IPS DF 19.7 (cell line): ENCODE results near the gene PTCD2.

ENCODE experiments used
- DNase-seq: peaks from one replicate; pipeline ENCODE4 v3.0.0-alpha.2; 2013; ENCODE audit warnings: low read depth, low spot score

Gene PTCD2

DNA sequence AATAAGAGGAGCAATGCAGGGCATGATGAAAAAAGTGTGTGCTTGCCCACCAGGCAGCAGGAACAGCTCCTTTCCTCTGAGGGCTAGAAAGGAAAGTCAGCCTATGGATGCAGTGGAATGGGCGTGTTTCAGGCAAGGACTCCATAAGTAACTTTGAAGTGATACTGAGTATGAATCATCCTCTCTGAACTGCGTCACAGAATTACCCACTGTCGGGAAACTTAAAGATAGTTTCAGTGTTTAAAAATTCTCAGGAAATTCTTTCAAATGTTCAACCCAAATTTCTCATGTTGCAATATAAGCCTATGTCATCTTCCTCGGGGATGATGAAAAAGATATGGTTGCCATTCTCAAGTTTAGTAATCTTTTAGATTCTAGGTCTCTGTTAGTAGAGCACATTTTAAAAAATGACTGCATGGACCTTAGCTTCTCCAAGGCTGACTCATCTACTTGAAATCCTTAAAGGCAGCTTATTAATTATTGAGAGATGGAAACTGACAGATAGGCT, 27.7 kb downstream of the PTCD2 start:
- no peak for DNase-seq

DNA sequence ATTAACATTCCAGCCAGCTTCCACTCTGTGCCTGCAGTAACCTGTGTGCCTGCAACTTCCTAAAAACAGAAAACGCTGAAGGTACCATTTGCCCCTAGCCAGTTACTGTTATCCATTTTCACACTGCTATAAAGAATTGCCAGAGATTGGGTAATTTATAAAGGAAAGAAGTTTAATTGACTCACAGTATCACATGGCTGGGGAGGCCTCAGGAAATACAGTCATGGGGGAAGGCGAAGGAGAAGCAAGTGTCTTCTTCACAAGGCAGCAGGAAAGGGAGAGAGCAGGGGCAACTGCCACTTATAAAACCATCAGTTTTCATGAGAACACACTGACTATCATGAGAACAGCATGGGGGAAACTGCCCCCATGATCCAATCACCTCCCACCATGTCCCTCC, 31.2 kb downstream of the PTCD2 start:
- DNase-seq = no peak

DNA sequence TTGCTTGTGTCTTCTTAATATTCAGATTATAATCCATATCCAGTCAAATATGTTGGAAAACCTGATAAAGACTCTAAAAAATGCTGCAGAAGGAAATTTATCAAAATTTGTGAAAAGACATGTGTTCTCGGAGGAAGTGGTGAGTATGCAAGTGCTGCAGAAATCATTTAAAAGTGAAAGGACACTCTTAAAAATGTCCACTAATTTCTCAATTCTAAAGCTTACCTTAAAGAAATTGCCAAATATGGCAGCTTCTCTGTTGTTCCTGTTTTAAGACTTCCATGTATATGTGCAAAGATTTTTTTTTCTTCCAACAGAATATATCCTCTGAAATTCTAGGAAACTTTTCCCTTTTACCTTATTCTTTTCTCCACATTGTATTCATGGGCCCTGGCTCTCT, 32.4 kb downstream of the PTCD2 start:
- DNase-seq = no peak

DNA sequence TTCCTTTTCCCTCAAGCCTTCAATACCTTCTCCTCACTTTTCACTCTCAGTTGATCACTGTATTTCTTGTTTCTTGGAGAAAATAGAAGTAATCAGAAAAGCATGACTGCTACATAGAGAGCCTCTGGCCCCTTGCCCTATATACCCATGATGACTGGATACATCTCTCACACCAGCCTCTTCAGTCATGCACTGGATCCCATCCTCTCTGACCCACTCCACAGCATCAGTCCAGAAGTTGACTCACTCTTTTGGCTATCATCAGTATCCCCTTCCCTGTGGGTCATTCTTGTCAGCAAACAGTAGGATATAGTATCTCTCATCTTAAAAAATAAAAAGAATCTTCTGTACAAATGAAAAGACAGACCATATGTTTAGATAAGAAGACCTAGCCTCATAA, 32.9 kb downstream of the PTCD2 start:
- DNase-seq = no peak

DNA sequence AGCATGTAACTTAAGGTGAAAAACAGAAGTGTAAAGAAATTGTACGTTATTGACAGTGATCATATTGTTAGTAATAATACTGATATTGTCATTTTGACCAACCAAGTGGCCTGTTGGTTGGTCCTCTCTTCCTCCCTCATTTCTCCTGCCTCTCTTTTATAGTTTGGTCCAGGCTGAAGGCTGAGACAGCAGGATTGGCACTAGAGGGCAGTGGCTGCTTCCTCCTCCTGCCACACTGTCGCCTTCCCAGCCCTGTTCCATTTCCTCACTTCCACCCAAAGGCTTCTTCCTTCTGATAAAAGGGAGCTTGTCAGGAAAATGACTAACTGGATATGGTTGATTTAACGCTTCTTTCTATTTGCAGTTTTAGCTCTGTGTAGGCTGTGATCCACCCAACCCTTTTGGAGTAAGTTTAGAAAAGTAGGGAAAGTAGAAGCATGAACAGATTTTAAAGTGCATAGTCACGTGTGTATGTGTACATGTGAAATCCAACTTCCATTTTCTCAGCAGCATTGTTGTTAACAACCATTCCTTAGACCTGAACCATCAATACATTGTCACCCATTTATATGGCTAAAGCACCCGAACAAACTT, 35.6 kb downstream of the PTCD2 start:
- no peak for DNase-seq

DNA sequence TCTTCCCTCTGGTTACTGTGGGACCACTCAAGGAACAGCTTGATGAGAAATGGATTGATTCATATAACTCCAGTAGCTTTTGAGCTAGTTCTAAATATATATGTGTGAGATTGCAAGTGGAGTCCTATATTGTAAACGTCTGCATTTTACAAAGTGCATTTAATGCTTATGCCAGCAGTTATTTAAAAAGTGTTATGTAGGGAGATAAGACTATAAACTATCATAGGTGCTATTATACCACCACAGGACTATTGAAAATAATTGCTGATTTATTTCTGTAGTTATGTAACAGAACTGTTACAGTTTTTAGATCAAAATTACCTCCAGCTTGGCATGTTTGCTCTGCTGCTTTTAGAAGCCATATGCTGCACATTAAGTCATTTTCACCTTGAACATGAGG, 36.2 kb downstream of the PTCD2 start:
- DNase-seq = no peak

DNA sequence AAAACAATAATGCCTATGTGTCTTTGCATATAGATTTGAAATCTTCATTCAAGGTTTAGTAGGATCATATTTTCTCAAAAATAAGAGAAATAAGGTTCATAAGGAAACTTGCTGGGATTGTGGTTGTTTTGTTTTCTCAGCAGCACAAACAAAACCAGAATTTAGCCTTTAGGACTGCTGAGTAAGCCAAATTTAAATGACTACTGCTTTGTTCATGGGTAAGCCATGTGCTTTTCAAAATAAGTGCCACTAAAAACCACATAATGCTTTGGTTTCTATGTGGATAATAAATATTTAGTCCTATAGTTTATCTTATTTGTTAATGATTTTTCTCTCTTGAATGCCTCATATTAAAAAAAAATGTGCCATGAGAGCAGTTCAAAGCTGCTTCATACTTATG, 38.8 kb downstream of the PTCD2 start:
- no peak for DNase-seq

DNA sequence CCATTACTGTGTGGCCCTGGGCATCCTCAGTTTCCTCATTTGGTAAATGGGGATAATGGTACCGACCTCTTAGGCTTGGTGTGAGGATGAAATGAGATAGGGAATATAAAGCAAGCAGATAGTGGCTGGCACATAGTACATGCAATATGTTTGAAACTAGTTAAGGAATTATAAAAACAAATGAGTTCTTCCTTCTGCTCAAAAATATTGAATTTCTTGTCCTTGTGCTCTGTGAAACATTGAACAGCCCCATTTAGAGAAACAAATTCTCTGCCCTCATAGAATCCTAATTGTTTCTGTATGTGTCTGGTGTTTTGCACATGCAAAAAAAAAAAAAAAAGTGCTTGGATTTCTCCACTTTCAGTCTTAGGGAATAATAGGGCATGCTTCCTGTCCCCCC, 39.7 kb downstream of the PTCD2 start:
- DNase-seq = no peak

DNA sequence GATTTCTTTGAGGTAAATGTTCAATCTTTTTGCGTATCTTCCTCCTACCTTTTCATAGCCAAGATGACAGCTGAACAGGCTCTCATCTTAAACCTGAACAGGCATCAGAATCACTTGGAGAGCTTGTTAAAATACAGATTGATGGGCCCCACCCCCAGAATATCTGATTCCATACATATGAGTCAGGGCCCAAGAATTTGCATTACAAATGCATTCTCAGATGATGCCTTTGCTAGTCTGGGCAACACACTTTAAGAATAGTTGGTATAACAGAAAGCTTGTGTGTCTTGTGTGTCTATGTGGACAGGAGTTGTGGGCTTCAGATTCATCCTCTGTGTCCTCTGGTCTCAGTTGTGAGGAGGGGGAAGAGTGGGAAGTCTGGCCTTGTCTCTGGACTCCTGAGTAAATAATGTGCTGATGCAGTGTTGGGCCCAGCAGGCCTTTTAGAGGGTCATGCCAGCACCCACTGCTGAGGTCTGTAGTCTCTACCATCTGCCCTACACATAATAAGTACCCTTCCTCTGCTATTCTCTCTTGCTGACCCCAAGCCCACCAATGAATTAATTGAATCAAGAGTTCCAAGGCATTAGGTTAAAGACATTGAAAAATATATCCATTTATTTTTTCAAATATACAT, 43.1 kb downstream of the PTCD2 start:
- no peak for DNase-seq

DNA sequence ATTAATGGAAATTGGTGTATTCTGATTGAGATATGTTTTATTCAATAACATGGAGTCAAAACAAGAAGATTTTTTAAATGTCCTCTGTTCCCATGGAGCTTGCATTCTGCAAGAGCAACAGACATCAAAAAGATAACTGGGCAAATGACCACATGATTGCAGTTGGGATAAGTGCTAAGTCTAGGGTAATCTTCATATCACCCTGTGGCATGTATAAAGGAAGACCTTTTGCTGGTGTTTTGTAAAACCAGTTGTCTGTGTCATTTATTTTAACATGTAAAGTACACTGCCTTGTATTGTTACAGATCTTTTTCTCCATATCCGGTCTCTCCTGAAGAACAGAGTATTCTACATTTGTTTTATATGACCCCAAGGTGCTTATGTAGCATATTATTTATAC, 44.0 kb downstream of the PTCD2 start:
- no peak for DNase-seq

DNA sequence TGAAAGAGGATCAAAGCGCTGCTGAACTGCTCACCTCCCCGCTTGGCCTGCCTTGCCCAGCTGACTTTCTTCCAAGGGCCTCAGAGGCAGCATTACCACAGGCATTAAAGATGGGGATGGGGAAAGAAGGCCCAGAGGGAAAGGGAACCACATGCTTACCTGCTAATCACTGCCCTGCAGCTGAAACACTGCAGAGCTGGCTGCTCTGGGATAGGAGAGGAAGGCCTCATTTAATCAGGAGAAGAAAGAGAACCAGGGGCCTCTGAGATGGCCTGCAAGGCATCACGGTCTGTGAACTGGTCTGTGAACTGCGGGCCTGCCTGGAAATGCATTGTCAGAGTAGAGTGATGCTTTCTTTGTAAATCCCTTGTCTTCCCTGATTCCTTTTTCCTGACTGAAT, 44.8 kb downstream of the PTCD2 start:
- DNase-seq = no peak

DNA sequence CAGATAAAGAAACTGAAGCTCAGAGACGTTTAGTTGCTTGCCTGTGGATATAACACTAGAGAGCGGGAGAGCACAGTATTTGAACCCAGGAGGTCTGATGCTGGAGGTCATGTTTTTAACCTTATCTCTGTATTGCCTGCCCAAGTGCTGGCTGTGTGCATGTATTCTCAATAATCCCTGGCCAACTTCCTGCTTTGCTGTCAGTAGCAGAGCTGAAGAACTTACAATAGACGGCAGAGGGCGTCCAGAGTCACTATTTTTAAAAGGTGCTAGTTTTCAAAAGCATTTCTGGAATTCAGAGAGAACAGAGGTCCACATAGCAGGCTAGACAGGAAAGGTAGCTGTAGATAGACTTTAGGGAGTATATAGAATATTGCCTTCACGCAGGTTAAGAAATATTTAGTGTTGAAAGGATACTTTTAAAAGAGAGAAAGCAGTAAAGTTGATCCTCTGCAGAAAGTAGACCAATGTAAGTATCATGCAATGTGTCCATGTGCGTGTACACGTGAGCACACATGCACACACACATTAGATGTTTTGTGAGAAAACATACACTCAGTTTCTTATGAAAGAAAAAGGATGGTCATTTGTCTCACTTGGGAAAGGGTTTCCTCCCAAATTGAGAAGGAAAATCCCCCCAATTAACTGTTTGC, 46.3 kb downstream of the PTCD2 start:
- no peak for DNase-seq

DNA sequence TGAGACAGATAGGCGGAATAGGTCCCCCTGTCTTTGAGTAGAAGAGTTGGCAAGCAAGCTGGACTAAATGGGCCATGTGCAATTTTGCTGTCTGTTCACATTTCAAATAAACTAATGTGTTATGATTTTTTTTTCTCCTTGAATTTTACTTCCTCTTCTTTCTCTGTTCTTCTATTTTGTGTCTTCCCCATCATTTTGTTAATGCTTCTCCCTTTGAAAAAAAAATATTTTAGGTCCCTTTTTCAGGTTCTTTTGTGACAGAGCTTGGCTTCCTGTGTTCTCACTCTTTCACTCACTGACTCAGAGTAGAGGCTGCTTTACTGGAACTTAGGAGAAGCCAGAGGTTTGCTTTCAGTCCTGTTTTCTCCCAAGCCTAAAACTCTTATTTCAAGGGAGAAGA, 48.1 kb downstream of the PTCD2 start:
- no peak for DNase-seq

DNA sequence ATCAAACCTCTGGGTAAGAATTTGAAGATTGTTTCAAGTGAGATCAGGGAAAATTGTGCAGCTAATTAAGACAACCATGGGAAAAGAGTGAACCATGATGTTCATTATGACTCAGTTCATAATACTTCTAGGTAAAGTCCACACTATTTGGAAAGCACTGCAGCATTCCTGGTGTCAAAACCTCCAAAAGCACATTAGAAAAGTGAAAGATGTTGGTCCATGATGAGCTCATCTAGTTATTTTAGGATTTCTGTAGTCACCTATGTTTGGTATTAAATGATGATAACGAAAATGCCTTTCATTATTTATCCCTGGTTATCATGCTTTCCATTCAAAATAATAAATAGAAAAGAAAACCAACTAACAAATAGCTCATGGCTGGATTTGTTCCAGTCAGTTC, 49.1 kb downstream of the PTCD2 start:
- no peak for DNase-seq

DNA sequence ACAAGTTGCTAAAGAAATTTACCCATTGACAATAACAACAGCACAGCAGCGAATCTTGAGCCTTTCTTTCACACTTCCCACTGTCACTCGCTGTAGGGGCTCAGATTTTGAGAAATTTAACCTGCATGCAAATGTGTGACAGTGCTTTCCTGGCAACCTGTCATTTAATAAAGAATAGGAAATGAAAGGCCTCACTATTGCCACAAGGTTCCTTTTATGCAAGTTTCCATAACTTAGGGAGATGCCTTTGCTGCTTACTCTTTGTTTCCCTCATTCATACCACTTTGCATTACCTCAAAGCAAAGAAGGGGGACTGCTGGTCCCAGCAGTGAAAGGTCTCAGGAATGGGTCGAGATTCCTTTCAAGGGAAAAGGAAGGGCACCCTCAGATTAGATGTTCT, 49.5 kb downstream of the PTCD2 start:
- DNase-seq = no peak

DNA sequence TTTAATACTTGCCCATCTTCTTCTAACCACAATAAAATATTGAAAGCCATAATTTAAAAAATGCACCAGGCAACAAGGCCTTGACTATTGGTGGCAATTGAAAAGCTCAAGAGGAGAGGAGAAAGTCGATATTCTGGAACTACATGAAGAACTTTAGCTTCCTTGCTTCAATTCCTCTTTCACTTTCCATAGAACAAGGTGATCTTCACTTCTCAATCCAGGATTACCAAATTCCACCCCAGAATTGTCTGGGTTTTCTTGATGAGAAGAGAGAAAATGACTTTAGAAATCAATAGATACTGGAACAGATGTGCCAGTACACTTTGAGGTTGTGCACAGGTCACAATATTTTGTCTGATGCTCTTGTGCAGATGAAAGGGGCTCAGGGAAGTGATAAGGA, 52.2 kb downstream of the PTCD2 start:
- DNase-seq = no peak

DNA sequence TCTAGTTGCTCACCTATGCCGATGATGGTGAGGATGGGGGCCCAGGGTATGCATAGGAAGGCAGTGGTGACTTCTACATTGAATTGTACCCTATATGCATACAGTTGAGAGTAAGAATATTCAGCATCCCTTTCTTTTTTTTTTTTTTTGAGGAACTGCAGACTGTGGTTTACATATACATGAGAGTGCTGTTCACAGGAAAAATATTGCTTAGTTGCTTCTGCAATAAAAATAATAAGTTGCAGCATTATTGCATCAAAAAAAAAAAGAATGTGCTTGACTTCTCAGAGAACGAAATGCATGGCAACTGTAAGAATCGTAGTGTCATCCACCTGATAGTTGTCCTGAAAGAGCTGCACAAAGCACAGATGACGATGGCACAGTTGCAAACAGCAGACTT, 52.8 kb downstream of the PTCD2 start:
- DNase-seq = no peak

DNA sequence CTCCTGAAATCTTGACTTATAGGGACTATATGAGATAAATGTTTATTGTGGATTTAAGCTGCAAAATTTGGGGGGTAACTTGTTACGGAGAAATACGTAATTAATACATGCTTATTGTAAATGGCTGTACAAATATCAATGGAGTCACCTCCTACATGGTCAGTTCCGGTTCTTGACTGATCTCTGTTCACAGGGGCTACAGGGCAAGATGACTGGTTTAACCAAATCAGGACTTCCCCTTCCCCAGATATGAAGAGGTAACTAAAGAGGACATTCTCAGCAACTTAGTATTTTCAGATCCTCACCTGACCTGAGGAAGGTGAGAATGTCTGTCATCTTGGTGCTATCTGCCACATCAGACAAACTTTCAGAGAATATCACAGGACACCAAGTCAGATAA, 54.7 kb downstream of the PTCD2 start:
- DNase-seq = no peak

DNA sequence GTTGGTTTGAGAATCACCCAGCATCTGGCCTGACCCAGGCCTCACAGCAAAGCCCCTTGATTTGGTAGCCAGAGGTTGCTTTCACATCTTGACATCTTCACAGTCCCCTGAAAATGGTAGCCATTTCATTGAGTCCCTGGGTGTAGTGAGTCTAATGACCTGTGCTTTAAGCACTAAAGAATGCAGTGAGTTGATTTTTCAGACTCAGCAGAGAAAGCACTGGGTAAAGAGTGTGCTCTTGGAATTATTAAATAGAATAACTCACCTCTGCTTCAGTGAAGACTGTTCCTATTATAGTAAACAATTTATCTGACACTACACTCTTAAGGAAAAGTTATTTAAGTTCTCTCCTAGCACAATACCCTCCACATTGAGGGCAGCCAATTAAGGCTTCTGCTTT, 56.2 kb downstream of the PTCD2 start:
- DNase-seq = no peak

DNA sequence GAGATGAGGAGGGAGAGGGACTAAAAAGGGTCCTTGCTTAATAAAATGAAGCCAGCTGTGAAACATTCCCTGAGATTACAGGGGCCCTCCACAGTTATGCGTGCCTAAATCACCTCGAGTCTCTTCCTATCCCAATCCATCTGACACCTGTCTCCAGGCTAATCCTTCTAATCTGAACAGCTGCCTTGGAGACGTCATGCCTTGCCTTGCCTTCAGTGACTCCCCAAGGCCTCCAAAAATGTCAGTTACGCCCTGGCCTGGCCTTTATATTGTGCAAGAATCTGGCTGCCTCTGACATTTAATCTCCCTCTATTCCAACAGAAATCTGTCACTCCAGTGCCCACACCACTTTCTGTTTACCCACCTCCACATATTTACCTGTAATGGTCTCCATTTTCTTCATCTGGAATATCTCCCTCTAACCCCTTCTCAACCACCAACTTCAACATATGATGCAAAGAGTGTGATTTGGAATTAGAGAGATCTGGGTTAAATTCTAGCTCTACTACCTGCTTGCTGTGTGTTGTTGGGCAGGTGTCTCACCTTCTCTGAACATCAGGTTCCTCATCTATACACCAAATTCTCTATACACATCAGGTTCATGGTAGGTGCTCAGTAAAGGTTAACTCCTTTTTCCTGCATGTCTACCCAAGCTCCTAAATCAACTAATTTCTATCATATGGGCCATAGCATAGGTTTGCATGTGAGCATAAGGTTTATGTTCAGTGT, 57.9 kb downstream of the PTCD2 start:
- DNase-seq = no peak

DNA sequence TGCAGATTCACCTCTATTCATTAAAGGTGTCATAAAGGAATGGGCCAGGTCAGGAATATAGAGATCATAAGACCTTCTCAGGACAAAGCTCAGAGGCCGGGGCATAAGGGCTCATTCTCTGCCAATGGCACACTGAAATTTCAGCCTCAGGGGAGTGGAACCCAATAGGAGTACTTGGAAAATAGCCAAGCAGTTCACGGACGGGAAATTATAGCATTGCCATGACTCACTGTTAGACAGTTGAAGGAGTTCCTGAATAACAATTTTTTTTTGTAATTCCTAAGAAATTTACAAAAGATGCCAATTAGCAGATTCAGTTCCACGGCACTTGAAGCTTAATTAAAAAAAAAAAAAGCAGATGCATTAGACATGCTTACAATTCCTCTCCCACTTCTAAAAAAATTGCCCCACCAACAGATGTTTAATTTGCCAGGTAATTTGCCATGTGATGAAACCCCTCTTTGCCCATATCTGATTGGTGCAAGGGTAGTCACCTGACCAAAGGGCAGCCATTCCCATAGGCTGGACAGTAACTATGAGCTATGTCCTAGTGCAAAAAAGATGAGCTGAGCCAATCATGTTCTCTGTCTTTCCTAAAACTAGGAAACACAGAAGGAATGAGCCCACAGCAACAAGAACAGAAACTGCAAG, 58.6 kb downstream of the PTCD2 start:
- no peak for DNase-seq

DNA sequence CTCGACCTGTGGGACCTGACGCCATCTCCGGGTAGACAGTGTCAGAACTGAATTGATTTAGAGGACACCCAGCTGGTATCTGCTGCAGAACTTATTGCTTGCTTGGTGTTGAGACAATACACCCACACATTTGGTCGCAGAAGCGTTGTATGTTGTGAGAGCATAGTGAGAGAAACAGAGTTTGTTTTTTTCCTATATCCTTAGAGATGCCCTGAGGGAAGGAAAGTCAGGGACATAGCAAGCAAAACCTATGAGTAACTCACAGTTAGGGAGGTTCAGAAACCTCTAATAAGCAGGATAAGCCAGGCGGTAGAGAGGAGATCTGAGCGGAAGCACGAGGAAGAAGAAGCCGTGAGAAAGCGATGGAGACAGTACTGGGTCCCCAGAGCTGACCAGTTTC, 59.8 kb downstream of the PTCD2 start:
- DNase-seq = no peak
